Hematopoietic multipotent progenitor cell treated with erythropoietin and hydrocortisone succinate and interleukin-3 and kit ligand, for 17 days (in vitro differentiated cells): ENCODE results near the gene SERINC4.
"Not testable (repeated sequence)": the region's sequence is repeated elsewhere in the genome, so short reads cannot be mapped to it uniquely, and the experiment has no call there.

Experiments used
- DNase-seq: peaks from one replicate; pipeline ENCODE4 v3.0.0-alpha.2; 2015; ENCODE audit warnings: low spot score

SERINC4 gene

DNA sequence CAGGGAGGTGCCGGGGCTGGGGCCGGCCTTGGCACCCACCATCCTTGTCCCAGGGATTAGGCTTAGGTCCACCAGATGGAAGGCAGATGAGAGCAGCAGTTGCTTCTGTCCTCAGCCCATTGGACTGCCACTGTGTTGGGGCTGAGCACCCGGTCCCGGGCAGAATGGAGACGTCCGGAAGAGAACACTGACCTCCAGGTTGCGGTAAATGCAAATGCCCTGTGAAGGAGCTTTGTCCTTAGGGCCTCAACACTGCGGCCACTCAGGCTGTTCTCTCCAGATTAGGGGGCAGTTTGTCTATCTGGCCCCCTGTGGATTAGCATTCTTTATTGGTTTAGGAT, at the start of gene SERINC4:
Gene SERINC4, minus strand, starts transcription at position 276 of the 341 bp plus-strand sequence. Its CDS starts 234 bp downstream, at position 42.
- DNase-seq, result no peak

DNA sequence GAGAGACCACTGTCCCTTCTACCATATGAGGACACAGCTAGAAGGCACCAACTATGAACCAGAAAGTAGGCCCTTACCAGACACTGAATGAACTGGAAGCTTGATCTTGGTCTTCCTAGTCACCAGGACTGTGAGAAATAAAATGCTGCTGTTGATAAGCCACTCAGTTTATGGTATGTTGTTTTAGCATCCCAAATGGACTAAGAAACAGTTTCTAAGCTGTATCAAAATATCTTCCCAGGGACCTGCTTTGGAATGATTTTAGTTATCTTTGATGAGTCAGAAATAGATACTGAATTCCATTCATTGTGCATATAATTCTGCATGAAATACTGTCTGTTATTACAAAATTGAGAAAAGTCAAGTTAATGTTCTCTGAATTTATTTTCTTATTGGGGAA, 45.4 kb upstream of the SERINC4 start:
- DNase-seq, result no peak

DNA sequence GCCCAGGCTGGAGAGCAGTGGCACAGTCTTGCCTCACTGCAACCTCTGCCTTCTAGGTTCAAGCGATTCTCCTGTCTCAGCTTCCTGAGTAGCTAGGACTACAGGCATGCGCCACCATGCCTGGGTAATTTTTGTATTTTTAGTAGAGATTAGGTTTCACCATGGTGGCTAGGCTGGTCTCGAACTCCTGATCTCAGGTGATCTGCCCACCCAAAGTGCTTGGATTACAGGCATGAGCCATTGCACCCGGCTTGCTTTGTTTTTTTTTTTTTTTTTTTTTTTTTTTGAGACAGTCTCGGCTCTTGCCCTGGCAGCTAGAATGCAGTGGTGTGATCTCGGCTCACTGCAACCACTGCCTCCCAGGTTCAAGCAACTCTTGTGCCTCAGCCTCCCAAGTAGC, 32.5 kb upstream of the SERINC4 start:
- DNase-seq, result not testable (repeated sequence)

DNA sequence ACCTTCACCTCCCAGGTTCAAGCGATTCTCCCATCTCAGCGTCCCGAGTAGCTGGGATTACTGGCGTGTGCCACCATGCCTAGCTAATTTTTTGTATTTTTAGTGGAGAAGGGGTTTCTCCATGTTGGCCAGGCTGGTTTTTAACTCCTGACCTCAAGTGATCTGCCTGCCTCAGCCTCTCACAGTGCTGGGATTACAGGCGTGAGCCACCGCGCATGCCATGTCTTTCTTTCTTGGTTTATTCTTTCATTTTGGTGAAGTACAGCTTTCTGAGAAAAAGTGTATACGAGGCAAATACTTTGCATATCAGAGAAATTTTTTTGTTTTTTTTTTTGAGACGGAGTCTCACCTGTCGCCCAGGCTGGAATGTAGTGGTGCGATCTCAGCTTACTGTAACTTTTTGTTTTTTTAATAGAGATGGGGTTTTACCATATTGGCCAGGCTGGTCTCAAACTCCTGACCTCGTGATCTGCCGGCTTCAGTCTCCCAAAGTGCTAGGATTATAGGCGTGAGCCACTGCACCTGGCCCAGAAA, 31.6 kb upstream of the SERINC4 start:
- not testable (repeated sequence) for DNase-seq

DNA sequence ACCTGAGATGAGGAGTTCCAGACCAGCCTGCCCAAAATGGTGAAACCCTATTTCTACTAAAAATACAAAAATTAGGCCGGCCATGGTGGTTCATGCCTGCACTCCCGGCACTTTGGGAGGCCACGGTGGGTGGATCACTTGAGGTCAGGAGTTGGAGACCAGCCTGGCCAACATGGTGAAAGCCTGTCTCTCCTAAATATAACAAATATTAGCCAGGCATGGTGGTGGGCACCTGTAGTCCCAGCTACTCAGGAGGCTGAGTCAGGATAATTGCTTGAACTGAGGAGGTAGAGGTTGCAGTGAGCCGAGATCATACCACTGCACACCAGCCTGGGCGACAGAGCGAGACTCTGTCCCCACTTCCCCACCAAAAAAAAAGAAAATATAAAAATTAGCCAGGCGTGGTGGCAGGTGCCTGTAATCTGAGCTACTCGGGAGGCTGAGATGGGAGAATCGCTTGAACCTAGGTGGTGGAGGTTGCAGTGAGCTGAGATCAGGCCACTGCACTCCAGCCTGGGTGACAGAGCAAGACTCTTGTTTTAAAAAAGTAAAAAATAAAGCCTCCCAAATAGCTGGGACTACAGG, 30.8 kb upstream of the SERINC4 start:
- DNase-seq, result not testable (repeated sequence)

DNA sequence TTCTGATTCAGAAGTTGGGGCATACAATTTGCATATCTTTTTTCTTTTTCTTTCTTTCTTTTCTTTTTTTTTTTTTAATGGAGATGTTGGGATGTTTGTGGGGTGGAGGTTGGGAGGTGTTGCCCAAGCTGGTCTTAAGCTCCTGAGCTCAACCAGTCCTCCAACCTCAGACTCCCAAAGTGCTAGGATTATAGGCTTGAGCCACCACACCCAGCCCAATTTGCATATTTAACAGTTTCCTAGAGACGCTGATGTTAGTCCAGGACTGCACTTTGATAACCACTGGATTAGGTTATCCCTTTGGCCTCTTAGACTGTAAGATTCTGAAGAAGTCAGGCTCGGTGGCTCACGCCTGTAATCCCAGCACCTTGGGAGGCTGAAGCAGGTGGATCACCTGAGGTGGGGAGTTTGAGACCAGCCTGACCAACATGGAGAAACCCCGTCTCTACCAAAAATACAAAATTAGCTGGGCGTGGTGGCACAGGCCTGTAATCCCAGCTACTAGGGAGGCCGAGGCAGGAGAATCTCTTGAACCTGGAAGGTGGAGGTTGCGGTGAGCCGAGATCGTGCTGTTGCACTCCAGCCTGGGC, 30.0 kb upstream of the SERINC4 start:
- not testable (repeated sequence) for DNase-seq

DNA sequence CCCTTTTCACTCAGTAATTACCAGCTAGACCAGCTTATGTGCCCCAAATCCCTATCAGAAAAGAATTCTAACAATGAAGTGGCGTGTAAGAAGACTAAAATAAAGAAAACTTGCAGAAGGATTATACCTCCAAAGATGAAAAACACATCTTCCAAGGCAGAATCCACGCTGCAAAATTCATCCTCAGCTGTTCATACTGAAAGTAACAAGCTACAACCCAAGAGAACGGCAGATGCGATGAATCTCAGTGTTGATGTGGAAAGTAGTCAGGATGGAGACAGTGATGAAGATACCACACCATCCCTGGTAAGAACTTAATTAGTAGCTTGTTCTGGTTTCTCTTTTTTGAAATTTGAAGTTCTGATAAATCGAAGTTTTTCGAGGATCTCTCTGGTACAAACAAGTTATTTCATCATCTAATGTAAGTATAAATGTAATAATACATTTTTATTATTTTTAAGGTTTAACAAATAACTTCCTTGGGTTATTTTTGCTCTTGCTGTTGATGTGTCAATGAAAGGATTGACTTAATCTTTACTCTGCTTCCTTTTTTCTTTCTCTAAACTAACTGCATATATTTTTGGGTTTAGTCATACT, 28.1 kb upstream of the SERINC4 start:
- DNase-seq, result no peak

DNA sequence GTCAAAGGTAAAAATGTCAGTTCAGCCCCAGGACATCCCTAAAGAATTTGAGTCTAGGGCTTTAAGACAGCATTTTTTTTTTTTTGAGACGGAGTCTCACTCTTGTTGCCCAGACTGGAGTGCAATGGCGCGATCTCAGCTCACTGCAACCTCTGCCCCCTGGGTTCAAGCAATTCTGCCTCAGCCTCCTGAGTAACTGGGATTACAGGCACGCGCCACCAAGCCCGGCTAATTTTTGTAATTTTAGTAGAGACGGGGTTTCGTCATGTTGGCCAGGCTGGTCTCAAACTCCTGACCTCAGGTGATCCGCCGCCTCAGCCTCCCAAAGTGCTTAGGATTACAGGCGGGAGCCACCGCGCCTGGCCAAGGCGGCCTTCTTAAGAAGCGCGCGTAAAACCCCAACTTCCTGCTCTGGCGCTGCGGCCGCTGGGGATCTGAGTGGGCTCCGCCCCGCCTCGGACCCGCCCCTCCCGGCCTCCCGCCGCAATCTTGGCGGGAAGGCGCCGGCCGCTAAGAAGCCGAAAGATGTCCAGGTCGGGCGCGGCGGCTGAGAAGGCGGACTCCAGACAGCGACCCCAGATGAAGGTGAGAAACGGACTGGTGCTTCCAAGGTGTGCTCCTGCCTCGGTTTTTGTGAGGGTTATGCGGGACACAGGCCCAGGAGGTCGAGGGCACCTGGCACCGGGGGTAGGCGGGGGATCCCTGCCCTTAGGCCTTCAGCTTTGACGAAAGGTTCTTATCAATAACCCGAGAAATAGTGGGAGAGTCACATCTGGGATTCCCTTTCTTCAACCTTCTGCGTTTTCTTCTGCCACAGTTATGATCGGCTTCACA, 26.7 kb upstream of the SERINC4 start, which contains the start of gene WDR76:
Gene WDR76, plus strand, starts transcription at position 495 of the 834 bp plus-strand sequence. Its CDS starts 31 bp downstream, at position 526.
- peak; percentile 65 for DNase-seq

DNA sequence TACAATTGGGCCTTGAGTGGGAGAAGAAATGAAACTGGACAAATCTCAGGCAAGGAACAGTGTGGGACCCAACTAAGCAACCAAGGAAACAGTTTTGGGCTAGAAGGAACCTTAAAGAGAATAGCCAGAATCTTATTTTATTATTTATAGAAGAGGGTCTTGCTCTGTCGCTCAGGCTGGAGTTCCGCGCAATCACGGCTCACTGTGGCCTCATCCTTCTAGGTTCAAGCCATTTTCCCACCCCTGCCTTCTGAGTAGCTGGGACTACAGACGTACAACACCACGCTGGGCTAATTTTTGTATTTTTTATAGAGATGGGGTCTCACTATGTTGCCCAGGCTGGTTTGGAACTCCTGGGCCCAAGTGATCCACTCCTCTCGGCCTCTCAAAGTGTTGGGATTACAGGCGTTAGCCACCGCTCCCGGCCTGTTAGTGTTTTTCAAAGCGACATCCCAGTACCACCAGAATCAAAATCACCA, 26.0 kb upstream of the SERINC4 start:
- no peak for DNase-seq

DNA sequence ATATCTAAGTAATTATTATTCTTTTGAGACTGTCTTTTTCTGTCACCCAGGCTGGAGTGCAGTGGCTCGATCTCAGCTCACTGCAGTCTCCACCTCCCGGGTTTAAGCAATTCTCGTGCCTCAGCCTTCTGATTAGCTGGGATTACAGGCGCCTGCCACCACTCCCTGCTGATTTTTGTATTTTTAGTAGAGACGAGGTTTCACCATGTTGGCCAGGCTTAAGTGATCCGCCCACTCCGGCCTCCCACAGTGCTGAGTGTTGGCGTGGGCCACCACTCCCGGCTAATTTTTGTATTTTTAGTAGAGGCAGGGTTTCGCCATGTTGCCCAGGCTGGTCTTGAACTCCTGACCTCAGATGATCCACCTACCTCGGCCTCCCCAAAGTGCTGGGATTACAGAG, 25.3 kb upstream of the SERINC4 start:
- DNase-seq, result not testable (repeated sequence)

DNA sequence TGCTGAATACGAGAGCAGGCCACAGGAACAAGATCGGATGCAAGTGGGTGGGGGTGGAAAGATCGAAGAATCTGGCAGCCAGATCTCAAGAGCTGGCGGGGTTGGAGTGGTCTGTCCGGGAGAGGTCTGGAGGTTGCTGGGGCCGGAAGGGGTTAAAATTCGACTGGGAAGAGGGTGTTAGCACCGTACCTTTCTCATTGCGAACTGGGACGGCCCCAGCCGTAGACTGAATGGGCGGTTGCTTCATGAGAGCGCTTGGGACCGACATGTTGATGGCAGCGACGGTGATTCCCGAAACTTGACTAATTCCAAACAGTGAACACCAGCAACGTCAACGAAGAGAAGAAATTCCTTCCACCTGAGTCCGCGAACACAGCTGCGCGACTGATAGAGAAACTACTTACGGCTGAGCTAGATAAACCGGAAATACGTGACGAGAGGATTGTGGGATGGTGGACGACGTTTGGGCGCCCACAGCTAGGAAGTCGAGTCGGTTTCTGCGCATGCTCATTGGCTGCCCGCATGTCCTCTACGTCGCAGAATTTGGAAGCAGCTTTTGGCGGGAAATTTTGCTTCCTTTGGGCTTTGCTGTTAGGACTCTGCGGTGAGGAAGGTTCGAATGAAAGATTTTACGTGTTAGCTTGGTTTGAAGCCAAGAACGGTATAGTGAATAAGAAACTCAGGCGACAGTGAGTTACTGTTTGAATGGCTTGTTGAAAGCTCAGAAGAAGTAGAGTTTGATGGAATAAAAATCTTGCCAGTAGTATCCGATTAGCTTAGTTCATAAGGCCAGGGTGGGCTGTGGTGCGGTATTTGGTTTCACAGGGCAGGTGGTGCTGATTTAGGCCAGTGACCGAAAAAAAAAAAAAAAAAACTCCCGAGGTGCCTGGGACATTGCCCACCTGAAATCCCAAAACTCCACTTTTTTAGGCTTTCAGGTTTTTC, 24.6 kb upstream of the SERINC4 start, which contains the start of gene MFAP1:
Gene MFAP1, minus strand, starts transcription at position 389 of the 945 bp plus-strand sequence. Its CDS starts 121 bp downstream, at position 268.
- peak; percentile 93 for DNase-seq

DNA sequence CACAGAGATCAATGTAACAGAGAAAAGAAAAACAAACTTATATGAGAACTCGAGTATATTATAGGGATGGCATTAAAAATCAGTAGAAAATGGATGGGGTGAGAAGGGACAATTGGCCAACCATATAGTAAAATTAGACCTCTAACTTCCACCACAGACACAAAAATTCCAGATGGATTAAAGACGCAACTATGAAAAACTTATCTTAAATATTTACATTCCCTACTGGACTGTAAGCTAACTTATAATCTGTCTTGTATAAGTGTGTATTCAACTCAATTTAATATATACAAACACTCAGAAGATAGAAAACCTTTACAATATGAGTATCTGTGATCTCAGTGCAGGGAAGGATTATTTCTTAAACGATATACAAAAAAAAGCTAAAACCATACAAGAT, 21.5 kb upstream of the SERINC4 start:
- no peak for DNase-seq

DNA sequence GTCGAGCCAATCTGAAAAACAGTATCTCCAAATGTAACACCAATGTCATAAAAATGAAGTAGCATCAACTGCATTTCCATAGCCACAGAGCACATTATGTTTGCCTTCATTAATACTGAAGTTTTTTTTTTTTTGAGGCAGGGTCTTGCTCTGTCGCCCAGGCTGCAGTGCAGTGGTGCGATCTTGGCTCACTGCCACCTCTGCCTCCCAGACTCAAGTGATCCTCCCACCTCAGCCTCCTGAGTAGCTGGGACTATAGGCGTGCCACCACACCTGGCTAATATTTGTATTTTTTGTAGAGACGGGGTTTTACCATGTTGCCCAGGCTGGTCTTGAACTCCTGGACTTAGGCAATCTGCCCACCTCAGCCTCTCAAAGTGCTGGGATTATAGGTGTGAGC, 15.0 kb upstream of the SERINC4 start:
- DNase-seq, result not testable (repeated sequence)

DNA sequence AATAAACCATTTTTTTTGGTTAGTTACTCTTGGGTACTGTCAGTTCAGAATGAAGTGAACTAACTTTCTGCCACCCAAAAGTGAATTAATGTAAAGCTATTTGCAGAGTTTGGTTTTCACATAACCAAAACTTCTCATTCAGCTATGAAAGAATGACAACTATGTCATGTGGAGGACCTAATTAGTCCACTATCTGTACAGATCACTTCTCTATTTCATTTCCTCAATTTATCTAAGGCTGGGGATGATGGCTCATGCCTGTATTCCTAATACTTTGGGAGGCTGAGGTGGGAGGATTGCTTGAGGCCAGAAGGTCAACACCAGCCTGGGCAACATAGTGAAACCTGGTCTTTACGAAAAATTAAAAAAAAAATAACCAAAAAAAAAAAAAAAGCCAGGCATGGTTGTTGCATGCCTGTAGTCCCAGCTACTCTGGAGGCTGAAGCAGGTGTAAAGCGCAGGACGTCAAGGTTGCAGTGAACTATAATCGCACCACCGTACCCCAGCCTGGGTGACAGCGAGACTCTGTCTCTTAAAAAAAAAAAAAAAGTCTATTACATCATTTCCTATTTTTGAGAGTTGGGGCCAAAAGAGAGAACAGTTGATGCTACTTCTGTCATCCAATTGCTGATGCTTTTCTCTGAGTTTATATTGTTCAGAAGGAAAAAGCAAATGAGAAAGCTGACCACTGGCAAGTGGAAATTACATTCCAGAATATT, 9.1 kb upstream of the SERINC4 start:
- DNase-seq, result no peak

DNA sequence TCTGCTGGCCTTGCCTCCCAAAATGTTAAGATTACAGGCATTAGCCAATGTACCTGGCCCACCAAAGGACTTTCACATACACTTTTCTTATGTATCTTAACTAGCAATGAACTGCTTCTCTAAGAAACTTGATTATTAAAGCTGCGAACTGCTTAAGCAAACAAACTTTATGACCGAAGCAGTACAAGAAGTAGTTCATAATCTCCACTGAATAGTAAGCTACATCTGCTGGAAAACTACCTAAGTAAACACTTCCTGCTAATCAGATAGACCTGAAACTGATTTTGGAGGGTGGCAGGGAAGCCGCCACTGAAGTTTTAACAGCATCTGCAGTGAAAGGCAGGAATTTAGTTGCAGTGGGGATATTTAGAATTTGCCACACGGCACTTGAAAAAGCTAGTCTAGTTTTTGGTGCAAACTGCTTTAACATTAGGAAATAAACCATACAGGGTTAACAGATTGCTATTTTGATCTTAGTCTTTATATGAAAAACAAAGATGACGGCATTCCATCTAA, 8.5 kb upstream of the SERINC4 start:
- no peak for DNase-seq

DNA sequence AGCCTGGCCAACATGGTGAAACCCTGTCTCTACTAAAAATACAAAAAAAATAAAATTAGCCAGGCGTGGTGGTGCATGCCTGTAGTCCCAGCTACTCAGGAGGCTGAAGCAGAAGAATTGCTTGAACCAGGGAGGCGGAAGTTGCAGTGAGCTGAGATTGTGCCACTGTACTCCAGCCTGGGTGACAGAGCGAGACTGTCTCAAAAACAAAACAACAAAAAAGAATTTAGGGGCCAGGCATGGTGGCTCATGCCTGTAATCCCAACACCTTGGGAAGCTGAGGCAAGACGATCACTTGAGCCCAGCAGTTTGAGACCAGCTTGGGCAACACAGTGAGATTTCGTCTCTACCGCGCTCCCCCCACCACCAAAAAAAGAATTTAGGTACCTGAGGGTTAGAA, 2.7 kb upstream of the SERINC4 start:
- not testable (repeated sequence) for DNase-seq

DNA sequence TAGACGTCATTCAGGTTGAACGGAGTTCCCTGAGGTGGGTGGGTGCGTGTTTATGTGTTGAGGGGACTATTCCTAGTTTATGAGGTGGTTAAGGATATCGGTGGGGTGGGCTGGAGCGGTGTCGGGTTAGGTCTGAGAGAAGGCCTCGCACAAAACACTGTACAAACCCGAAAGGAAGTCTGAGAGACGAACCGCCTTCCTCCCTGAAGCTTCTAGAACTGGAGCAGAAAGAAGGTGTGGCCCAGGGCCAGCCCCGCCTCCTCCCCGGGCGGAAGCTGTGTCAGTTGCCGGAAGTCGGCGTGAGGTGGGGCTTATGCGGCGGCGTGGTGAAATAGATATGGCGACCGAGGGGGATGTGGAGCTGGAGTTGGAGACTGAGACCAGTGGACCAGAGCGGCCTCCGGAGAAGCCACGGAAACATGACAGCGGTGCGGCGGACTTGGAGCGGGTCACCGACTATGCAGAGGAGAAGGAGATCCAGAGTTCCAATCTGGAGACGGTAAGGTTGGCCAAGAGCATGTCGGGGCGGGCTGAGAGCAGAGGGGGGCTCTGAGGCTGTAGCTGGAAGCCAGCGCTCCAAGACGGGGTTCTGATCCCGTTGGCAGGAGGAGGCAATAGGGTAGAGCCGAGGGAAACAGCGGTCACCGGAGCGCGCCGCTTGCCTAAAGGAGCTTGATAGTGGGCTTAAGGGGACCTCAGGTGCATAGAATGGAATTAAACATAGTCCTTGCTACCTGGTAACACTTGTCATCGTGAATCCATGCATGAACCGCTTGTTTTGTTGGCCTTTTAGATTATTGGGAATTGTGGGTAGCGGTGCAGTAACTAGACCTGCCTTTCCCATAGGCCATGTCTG, 494 bp upstream of the SERINC4 start, which contains the start of gene HYPK:
Gene HYPK, plus strand, starts transcription at position 314 of the 856 bp plus-strand sequence. Its CDS starts 24 bp downstream, at position 338.
- peak; percentile 93 for DNase-seq

DNA sequence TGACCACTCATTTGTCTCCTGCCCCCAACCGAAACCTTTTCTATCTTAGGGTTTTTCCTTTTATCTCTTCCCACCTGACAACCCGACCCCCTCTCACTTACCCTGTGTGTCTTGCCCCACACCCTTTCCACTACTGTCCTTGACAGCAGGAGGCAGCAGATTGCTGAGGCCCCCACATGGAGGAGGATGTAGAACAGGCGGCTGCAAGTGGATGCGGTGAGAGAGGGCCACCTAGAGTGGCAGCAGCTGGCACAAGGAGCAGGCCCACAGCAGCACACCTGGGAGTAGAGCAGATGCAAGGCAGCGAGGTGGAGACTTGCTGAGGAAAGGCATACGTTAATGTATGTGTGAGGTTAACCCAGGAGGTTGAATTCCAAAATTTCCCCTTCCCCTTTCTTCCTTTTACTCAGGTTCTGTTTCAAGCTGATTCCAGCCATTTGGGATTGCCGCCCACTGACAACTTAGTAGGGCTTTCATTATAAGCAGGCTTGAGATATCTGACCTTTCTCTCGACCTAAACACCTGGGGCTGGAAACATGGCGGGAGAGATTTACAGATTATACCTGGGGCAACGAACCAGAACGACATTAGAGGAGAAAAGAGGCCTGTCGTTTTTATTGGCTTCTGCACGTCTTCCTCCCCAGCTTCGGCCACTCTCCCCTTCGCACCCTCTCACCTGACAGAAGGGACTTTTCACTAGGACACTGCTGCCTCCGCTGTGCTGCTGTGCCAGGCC, 643 bp downstream of the SERINC4 start:
- DNase-seq, result no peak
